ENCODE data around the gene GABRB3.

Gene GABRB3

DNA sequence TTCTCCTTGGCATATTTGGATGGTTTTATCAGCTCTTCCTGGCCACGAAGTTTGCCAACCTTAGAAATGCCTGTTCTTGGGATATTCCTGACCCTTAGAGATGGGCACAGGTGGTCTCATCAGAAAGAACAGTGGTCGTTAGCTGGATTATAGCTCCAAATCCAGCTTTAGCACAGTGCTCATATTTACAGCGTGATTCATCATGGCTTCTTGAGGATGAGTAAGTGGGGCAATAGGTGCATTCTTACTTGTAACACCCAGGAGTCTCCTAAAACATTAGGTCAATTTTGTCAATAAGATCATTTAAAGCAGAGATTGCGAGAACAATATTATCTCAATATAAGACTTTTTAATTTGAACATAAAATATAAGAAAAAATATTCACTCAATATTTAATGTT lies 191.9 kb downstream of the GABRB3 start:
- no peak overlapping the region for H3K4me3 ChIP-seq (ENCODE audit: low read depth, low read length)
- TF ChIP-seq, protein P1, sequence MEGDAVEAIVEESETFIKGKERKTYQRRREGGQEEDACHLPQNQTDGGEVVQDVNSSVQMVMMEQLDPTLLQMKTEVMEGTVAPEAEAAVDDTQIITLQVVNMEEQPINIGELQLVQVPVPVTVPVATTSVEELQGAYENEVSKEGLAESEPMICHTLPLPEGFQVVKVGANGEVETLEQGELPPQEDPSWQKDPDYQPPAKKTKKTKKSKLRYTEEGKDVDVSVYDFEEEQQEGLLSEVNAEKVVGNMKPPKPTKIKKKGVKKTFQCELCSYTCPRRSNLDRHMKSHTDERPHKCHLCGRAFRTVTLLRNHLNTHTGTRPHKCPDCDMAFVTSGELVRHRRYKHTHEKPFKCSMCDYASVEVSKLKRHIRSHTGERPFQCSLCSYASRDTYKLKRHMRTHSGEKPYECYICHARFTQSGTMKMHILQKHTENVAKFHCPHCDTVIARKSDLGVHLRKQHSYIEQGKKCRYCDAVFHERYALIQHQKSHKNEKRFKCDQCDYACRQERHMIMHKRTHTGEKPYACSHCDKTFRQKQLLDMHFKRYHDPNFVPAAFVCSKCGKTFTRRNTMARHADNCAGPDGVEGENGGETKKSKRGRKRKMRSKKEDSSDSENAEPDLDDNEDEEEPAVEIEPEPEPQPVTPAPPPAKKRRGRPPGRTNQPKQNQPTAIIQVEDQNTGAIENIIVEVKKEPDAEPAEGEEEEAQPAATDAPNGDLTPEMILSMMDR (conservative IDR thresholded peaks at IDR 0.05; ENCODE audit: low read depth, low read length): no peak
- no peak for DNase-seq (ENCODE audit: low read depth)

DNA sequence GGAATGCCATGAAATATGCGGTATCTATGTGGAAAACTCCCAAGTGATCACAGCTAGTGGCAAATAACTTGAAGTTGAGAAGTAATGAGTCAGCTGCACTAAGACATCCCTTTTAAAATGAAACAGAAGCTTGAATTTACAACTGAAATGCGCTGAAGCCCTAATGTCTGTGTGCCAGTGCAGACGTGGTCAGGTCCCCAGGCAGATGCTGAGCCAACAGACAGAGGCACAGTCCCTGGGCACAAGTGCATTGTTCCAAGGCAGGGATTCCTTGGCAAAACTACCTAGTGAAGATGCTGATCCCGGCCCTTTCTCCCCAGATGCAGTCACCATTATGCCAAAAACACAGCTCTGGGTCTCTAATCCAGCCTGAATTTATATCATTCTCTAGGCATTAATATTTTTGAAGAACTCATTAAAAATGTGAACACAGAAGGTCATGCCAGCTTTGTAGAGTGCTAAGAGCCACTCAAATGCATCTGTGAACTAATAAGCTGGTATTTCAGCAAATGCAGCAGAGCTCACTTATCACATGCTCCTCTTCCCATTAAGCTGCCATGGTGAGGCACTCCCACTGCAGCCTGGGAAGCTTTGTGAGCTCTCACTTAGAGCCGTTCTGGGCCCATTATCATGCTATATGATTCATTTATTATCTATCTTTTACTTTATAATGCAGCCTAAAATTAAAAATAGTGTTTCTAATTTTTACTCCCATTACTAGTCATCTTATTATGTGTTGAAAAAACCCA lies 200.1 kb downstream of the GABRB3 start:
- no peak overlapping the region for H3K4me3 ChIP-seq (ENCODE audit: low read depth, low read length)
- TF ChIP-seq, protein P1 (conservative IDR thresholded peaks at IDR 0.05; ENCODE audit: low read depth, low read length): no peak
- DNase-seq (ENCODE audit: low read depth): no peak

DNA sequence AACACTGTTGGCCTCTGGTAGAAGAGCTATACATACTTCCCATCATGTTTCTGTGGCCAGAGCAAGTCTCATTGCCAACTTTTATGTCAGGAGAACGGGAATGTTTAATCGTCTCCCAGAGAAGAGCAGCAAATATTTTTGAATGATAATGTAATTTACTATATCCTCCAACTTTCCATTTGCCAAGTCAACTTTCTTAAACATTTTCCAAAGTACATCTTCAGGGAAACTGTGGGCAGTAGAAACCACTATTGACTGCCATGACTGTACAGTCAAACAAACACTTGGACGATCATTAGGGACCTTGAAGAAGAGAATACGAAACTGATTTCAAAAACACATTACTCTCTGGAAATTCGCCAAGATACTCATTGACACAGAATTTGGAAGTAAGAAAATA lies 201.5 kb downstream of the GABRB3 start:
- TF ChIP-seq, protein P1 (conservative IDR thresholded peaks at IDR 0.05; ENCODE audit: low read depth, low read length): no peak
- no peak overlapping the region for H3K4me3 ChIP-seq (ENCODE audit: low read depth, low read length)
- DNase-seq (ENCODE audit: low read depth): no peak

DNA sequence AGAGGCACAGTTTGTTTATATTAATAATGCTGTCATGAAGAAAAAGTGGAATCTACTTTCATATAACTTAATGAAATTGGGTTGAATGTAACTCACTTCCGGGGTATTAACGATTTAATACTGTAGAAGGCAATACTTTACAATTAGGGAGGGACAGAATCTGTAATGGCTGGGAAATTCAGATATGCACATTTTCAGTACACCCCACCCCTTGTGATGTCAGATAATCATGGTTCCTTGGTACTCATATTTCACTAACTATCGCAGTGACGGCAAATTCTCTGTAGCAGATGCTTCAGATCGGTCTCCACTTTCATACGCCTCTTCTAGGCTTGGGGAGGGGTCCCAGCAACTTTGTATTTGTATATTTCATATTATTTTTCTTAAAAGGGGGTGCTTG lies 207.3 kb downstream of the GABRB3 start:
- TF ChIP-seq, protein P1 (conservative IDR thresholded peaks at IDR 0.05; ENCODE audit: low read depth, low read length): no peak
- DNase-seq (ENCODE audit: low read depth): no peak
- no peak overlapping the region for H3K4me3 ChIP-seq (ENCODE audit: low read depth, low read length)

DNA sequence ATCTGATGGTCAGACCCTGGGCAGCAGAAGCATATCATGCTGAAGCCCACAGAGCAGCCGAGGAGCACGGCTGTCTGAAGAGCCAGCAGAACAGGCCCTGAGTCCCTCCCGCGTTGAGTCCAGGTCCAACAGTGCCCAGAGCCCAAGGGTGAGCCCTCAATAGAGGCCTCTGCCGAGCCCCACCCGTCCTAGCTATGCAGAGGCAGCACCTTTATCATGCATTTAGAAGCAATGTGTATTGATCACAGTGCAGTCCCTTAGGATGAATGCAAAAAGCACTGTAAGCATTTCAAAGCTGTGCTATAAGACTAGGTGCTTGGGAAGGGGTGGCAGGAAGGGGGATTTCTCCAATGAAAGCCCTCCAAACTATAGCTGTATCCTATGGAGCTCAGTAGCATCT lies 208.5 kb downstream of the GABRB3 start:
- TF ChIP-seq, protein P1 (conservative IDR thresholded peaks at IDR 0.05; ENCODE audit: low read depth, low read length): no peak
- H3K4me3 ChIP-seq (ENCODE audit: low read depth, low read length): no peak overlapping the region
- DNase-seq (ENCODE audit: low read depth): no peak

DNA sequence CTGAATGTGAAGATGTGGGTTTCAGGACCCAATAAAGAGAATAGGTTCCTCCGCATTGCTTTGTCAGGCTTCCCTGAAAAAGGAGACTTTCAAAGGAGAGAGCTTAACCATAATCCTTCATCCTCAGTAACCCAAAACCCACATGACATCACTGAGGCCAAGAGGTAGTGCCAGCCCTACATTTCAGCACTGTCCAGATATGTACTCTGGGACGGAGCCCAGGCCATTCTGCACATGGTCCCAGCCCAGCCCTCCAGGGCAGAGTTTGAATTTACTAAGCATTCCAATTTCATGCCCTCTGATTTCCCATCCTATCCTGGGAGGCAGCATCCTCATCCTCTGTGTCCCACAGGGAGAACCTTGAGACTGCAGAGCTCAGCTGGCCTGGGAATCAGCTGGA lies 210.5 kb downstream of the GABRB3 start:
- H3K4me3 ChIP-seq (ENCODE audit: low read depth, low read length): no peak overlapping the region
- DNase-seq (ENCODE audit: low read depth): no peak

More for the DNA sequence above, 210.5 kb downstream of the GABRB3 start:
- TF ChIP-seq, protein P1 (conservative IDR thresholded peaks at IDR 0.05; ENCODE audit: low read depth, low read length): no peak

Data from choroid plexus epithelial cell (primary cell).